ENCODE measurements around the gene PEX5L.

PEX5L gene

GRCh38 chr3:179955809-179956208, 80.9 kb downstream of the PEX5L start:
- no peak for TF ChIP-seq POLR2A (IDR thresholded peaks at IDR 0.05; ENCODE audit: low read depth, low read length)
- DNase-seq (ENCODE audit: insufficient read length, low spot score) (no peak), FAIRE-seq (no peak)

GRCh38 chr3:179955286-179955685, 81.5 kb downstream of the PEX5L start:
- DNase-seq (ENCODE audit: insufficient read length, low spot score) (no peak), FAIRE-seq (no peak)
- TF ChIP-seq POLR2A (IDR thresholded peaks at IDR 0.05; ENCODE audit: low read depth, low read length) = no peak

GRCh38 chr3:179953993-179954870, 82.5 kb downstream of the PEX5L start:
- no peak for TF ChIP-seq POLR2A (IDR thresholded peaks at IDR 0.05; ENCODE audit: low read depth, low read length)
- DNase-seq (ENCODE audit: insufficient read length, low spot score) = no peak
- FAIRE-seq = peak; percentile 87

GRCh38 chr3:179950840-179951239, 85.9 kb downstream of the PEX5L start:
- FAIRE-seq (no peak), DNase-seq (ENCODE audit: insufficient read length, low spot score) (no peak)
- TF ChIP-seq POLR2A (IDR thresholded peaks at IDR 0.05; ENCODE audit: low read depth, low read length) = no peak

GRCh38 chr3:179949869-179950268, 86.9 kb downstream of the PEX5L start:
- FAIRE-seq (no peak), DNase-seq (ENCODE audit: insufficient read length, low spot score) (no peak)
- no peak for TF ChIP-seq POLR2A (IDR thresholded peaks at IDR 0.05; ENCODE audit: low read depth, low read length)

GRCh38 chr3:179949412-179949811, 87.3 kb downstream of the PEX5L start:
- FAIRE-seq (no peak), DNase-seq (ENCODE audit: insufficient read length, low spot score) (no peak)
- TF ChIP-seq POLR2A (IDR thresholded peaks at IDR 0.05; ENCODE audit: low read depth, low read length) = no peak

GRCh38 chr3:179948740-179949139, 88.0 kb downstream of the PEX5L start:
- no peak for DNase-seq (ENCODE audit: insufficient read length, low spot score)
- no peak for TF ChIP-seq POLR2A (IDR thresholded peaks at IDR 0.05; ENCODE audit: low read depth, low read length)
- FAIRE-seq = no peak

GRCh38 chr3:179945569-179945968, 91.2 kb downstream of the PEX5L start:
- FAIRE-seq (no peak), DNase-seq (ENCODE audit: insufficient read length, low spot score) (no peak)
- no peak for TF ChIP-seq POLR2A (IDR thresholded peaks at IDR 0.05; ENCODE audit: low read depth, low read length)

- FAIRE-seq (no peak), DNase-seq (ENCODE audit: insufficient read length, low spot score) (no peak)
- no peak for TF ChIP-seq POLR2A (IDR thresholded peaks at IDR 0.05; ENCODE audit: low read depth, low read length)
Measured at GRCh38 chr3:179943117-179943880, 93.4 kb downstream of the PEX5L start.

- no peak for FAIRE-seq
- no peak for DNase-seq (ENCODE audit: insufficient read length, low spot score)
- no peak for TF ChIP-seq POLR2A (IDR thresholded peaks at IDR 0.05; ENCODE audit: low read depth, low read length)
Measured at GRCh38 chr3:179942553-179943075, 94.1 kb downstream of the PEX5L start.

GRCh38 chr3:179935710-179936109, 101.0 kb downstream of the PEX5L start:
- FAIRE-seq = no peak
- TF ChIP-seq POLR2A (IDR thresholded peaks at IDR 0.05; ENCODE audit: low read depth, low read length) = no peak
- DNase-seq (ENCODE audit: insufficient read length, low spot score) = no peak

GRCh38 chr3:179933914-179934313, 102.8 kb downstream of the PEX5L start:
- no peak for TF ChIP-seq POLR2A (IDR thresholded peaks at IDR 0.05; ENCODE audit: low read depth, low read length)
- DNase-seq (ENCODE audit: insufficient read length, low spot score) = no peak
- FAIRE-seq = peak; percentile 38

- no peak for TF ChIP-seq POLR2A (IDR thresholded peaks at IDR 0.05; ENCODE audit: low read depth, low read length)
- FAIRE-seq (no peak), DNase-seq (ENCODE audit: insufficient read length, low spot score) (no peak)
Measured at GRCh38 chr3:179933080-179933479, 103.7 kb downstream of the PEX5L start.

- no peak for TF ChIP-seq POLR2A (IDR thresholded peaks at IDR 0.05; ENCODE audit: low read depth, low read length)
- DNase-seq (ENCODE audit: insufficient read length, low spot score) (no peak), FAIRE-seq (no peak)
Measured at GRCh38 chr3:179932674-179933073, 104.1 kb downstream of the PEX5L start.
